Right lobe of liver (tissue), 4 donors: ENCODE results near the gene NAV2.

Experiments used
- CTCF ChIP-seq, 4 donors: fragments of 200-600 bp in 3 of 4; fragments of 450-650 bp in 1 of 4; IDR thresholded peaks; one replicate each; pipeline versions ENCODE4 v1.5.1 to v1.8.0; 2016 to 2022; ENCODE audit warnings: antibody characterized with exemption in 4 of 4, mild to moderate bottlenecking in 2 of 4
- POLR2A ChIP-seq: fragments of 450-650 bp; IDR thresholded peaks from one replicate; pipeline ENCODE4 v1.6.1; 2017; ENCODE audit warnings: antibody characterized with exemption, mild to moderate bottlenecking
- donor health status: DM: no; HTN: no; CAD: no.
- donor health status: DM: no; HTN: no; CAD: no.
- donor health status: DM: no; HTN: yes; CAD: no.

DNA sequence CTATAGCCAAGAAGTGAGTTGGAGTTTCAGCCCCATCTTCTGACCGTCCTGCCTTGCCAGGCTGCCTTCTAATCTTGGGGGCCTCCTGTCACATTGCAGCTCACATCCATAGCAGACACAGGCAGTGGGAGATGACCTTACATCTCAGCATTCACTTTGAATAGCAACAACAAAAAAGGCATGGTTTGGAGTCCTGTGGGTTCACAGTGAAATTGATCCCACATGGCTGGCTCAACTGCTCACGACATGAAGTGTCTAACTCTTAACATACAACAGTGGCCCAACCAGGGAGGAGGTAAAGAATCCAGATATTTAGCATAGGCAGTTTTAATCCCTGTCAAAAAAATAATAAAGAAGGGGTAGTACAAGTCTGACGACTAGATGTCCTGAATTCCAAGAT is 409.5 kb downstream of the NAV2 start:
- TF ChIP-seq CTCF (IDR thresholded peaks at IDR 0.05) (no peak), POLR2A (no peak)
